Measurements from ENCODE around the gene NEDD4L.

NEDD4L gene

GRCh38 chr18:58095222-58095621 lies 51.2 kb downstream of the NEDD4L start:
- no peak for DNase-seq (ENCODE audit: low read depth)

- no peak for DNase-seq (ENCODE audit: low read depth)
Observed at GRCh38 chr18:58095655-58096054, 51.6 kb downstream of the NEDD4L start.

- no peak for DNase-seq (ENCODE audit: low read depth)
Observed at GRCh38 chr18:58096658-58097057, 52.6 kb downstream of the NEDD4L start.

- DNase-seq (ENCODE audit: low read depth) = no peak
Observed at GRCh38 chr18:58097121-58097906, 53.3 kb downstream of the NEDD4L start.

- DNase-seq (ENCODE audit: low read depth) = no peak
Observed at GRCh38 chr18:58097907-58098166, 53.8 kb downstream of the NEDD4L start.

GRCh38 chr18:58098706-58099105 lies 54.7 kb downstream of the NEDD4L start:
- no peak for DNase-seq (ENCODE audit: low read depth)

GRCh38 chr18:58100154-58100553 lies 56.1 kb downstream of the NEDD4L start:
- no peak for DNase-seq (ENCODE audit: low read depth)

GRCh38 chr18:58101291-58101794 lies 57.3 kb downstream of the NEDD4L start:
- DNase-seq (ENCODE audit: low read depth) = no peak

- DNase-seq (ENCODE audit: low read depth) = no peak
Observed at GRCh38 chr18:58102018-58102417, 58.0 kb downstream of the NEDD4L start.

GRCh38 chr18:58102875-58103274 lies 58.8 kb downstream of the NEDD4L start:
- no peak for DNase-seq (ENCODE audit: low read depth)

GRCh38 chr18:58103339-58103985 lies 59.4 kb downstream of the NEDD4L start:
- DNase-seq (ENCODE audit: low read depth) = no peak

GRCh38 chr18:58104096-58104495 lies 60.1 kb downstream of the NEDD4L start:
- no peak for DNase-seq (ENCODE audit: low read depth)

GRCh38 chr18:58105206-58105887 lies 61.3 kb downstream of the NEDD4L start:
- no peak for DNase-seq (ENCODE audit: low read depth)

GRCh38 chr18:58105888-58106260 lies 61.8 kb downstream of the NEDD4L start:
- DNase-seq (ENCODE audit: low read depth) = no peak

- DNase-seq (ENCODE audit: low read depth) = no peak
Observed at GRCh38 chr18:58106289-58107070, 62.5 kb downstream of the NEDD4L start.

GRCh38 chr18:58109256-58109655 lies 65.2 kb downstream of the NEDD4L start:
- DNase-seq (ENCODE audit: low read depth) = no peak

- no peak for DNase-seq (ENCODE audit: low read depth)
Observed at GRCh38 chr18:58110398-58110797, 66.4 kb downstream of the NEDD4L start.

GRCh38 chr18:58112174-58112573 lies 68.1 kb downstream of the NEDD4L start:
- no peak for DNase-seq (ENCODE audit: low read depth)

- no peak for DNase-seq (ENCODE audit: low read depth)
Observed at GRCh38 chr18:58113337-58113736, 69.3 kb downstream of the NEDD4L start.

- no peak for DNase-seq (ENCODE audit: low read depth)
Observed at GRCh38 chr18:58114766-58115165, 70.7 kb downstream of the NEDD4L start.

GRCh38 chr18:58116818-58117217 lies 72.8 kb downstream of the NEDD4L start:
- DNase-seq (ENCODE audit: low read depth) = no peak

GRCh38 chr18:58117786-58118403 lies 73.9 kb downstream of the NEDD4L start:
- no peak for DNase-seq (ENCODE audit: low read depth)

Measured in stimulated activated CD8-positive, alpha-beta memory T cell treated with anti-CD3 and anti-CD28 coated beads, Interleukin-15, amount 100 ng/mL, for 1 hour (primary cell).